GM21390 (cell line): Measurements from ENCODE around the gene EARS2.
A peak's percentile ranks its signal among the peaks of the same experiment; 100 is the strongest.

Source experiments
- ATAC-seq: cut with Tn5 transposase; IDR thresholded peaks from one replicate; pipeline ENCODE4 v1.9.1; 2021; ENCODE audit not compliant: unreplicated experiment

EARS2 gene

DNA sequence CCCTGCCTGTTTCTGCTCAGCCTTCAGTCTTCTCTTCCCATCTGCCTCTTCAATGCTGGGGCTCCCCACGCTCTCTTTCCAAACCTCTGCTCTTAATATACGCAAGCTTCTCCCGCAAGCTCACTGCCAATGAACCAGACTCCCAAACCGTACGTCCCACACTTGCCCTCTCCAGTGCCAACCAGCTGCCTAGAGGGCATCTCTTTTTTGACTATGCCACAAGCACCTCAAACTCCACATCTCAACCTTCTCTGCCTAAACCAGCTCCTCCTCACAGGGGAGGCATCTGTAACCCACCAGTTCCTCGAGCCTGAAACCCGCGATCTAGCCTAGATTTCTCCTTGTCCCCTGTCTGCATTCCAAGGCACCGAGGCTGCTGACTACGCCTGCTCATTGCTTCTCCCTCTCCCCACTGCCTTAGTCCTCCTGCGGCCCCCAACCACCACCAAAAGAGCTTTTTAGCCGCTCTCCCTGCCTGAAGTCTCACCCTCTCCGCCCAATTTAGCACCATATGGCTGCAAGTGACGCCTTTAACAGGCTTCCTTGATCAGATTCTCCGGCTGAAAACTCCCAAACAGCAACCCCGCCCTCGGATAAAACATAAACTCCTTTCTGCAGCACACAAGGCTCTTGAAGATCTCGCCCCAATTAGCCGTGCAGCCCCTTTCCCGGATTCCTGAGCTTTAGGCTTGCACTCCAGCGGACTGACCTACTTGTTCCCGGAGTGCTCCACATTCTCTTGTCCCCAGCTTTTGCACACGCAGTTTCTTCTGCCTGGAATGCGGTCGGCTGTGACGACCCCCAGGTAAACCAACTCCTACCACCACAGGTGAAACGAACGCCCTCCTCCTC is 48.3 kb downstream of the EARS2 start:
- no peak for ATAC-seq

DNA sequence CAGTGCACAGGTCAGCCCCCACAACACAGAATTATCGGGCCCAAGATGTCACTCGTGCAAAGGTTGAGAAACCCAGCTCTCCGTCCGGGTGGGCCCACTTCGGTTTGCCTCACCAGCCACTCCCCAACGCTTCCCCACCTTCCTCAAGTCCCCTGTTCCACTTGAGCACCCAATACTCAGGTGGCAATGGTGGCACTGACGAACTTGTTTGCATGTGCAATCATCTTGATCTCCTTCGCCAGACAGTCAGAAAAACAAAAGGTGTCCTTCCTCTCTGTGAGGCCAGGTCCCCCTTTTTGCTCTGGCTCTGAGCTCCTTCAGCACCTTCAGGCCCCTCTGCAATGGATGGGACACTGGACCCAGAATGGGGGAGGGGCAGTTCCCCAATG is 50.5 kb downstream of the EARS2 start:
- no peak for ATAC-seq

DNA sequence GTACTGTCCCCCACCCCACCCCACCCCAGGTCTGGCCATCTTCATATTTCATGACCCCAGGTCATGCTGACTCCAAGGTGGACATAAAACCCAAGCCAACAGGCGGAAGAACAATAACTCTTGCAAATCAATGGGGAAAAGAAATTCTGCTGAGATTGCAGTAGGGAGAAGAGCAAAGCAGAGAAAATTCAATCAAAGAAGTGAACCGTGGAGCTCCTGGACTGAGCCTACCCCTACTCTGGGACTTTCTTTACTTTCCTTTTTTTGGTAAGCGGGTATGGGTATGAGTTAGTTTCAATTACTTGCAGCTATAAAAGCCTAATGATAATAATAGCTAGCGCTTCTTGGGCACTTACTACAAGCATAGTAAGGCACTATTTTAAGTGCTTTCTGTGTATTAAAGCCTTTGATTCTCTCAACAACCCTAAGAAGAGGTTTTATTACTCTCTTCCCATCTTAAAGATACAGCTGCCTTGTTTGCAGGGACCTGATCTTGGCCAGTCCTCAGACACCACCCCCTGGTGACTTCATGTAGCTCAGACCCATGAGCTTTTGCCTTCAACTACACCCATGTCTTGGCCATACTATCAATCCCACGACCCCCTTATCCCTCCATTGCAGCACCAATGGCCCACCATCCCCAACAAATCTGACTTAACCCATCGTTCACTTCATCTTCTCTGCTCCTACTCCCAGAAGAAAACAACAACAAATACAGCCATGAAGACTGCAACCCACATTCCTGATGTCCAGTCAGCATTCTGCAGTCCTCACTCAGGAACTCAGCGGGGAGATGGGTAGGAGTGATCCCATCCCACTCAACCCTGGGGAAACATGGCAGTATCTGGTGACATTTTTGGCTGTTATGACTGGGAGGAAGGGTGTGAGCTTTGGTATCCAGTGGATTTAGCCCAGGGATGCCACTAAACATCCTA is 51.2 kb downstream of the EARS2 start:
- ATAC-seq = no peak

DNA sequence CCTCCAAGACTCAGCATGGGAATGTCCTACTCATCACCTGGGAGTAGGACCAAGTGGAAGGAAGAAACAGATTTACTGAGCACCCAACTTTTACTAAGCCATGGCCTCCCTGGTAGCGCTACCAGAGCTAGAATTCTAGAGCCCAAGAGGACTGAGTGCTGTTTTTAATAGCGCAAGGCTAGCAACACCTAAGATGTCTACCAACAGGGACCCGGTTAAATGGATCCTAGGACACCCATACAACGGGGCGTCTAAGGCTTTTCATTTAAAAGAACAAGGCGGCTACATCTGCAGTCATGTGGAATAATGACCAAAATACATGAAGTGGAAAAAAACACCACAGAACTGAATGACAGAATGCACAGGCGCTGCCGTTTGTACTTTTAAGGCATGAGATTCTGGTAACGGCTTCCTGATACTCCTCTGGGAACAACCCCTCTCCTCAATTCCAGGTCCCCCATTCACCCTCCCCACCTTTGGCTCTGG is 51.9 kb downstream of the EARS2 start:
- no peak for ATAC-seq

DNA sequence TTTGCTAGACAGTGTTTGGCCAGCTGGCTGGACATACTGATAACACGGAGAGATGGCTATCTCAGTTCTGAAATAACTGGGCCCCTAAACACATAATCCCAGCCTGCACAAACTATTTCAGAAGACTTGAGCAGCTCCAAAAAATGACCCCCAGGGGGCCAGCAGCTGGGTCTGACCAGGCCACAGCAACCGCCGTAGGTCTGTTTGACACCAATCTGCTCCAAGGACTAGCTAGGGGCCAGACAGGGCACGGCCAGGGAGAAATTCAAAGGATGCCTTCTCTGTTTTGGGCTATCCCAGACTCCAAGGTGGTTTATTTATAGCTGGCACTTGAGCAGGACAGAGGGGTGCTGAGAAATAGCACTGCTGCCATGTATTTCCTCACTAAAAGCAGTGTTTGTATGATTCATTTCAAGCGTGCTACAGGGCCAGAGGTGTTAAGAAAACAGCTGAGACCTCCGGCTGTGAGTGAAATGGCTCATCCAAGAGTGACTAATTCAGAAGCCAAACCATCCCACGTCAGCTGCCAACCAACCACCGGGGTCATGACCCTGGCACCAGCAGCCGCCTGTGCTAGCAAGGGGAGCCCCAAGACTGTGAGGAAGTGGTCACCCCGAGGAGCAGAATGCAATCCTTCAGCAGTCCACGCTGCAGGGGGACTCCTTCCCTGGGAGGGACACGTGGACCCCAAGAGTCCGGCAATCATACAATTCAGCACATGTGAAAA is 52.5 kb downstream of the EARS2 start:
- ATAC-seq = peak; percentile 51

DNA sequence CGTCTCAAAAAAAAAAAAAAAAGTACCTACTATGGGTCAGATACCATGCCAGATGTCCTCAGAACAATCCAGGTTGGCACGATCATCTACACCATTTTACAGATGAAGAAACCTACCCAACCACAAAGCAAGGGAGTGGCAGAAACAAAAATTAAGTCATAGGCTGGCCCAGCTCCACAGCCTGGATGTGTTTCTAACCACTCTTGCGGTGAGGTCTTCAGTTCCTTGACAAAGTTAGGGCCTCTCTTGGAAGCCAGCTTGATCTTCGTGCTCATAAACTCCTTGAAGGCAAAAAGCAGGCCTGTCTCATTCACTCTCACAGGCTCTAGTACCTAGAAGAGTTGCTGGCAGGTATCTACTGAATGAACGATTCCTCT is 53.1 kb downstream of the EARS2 start:
- no peak for ATAC-seq

DNA sequence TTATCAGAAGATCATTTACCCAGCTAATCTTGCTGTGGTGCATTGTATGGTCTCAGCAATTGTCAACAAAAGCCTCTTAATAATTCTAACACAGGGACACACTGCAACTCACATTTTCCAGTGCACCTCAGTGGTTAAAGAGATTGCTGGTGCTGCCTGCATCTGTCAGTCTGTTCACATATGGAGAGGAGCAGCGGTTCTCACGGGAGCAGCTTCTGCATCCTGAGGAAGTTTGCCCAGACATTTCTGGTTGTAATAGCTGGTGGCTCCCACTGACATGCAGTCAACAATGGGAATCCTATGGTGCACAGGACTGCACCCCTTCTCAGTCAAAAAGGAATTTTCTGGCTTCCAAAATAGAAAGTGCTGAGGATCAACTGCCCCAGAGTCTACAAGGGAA is 54.7 kb downstream of the EARS2 start:
- ATAC-seq = no peak

DNA sequence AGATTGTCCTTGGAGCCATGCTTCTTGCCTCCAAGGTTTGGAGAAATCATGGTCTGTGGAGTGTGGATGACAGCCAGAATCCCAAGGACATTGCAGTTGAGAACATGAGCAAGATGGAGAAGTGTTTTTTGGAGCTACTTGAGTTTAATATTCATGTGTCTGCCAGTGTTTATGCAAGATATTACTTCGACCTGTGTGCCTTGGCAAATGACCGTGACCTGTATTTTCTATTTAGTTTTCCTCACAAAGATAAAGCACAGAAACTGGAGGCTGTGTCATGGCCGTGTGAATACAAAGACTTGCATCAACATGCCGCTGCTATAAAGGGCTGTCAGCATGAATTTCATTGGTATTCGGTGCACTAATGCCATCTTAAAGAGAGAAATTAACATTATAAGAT is 55.9 kb downstream of the EARS2 start:
- ATAC-seq = no peak

DNA sequence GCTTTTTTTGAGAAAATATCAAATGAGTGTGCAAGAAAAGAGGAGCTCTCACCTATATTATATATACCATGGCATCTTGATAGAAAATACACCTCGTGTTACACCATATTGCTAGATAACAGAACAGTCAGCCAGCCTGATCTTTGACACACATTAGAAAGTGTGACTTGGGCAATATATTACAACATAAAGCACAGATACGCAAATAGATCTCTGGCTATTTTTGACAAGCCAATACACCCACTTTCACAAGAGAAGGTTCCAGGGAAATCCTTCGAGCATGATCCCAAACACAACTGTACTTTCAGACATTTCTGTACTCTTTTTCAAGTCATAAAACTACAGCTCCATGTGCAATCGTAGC is 56.3 kb downstream of the EARS2 start:
- ATAC-seq = no peak

DNA sequence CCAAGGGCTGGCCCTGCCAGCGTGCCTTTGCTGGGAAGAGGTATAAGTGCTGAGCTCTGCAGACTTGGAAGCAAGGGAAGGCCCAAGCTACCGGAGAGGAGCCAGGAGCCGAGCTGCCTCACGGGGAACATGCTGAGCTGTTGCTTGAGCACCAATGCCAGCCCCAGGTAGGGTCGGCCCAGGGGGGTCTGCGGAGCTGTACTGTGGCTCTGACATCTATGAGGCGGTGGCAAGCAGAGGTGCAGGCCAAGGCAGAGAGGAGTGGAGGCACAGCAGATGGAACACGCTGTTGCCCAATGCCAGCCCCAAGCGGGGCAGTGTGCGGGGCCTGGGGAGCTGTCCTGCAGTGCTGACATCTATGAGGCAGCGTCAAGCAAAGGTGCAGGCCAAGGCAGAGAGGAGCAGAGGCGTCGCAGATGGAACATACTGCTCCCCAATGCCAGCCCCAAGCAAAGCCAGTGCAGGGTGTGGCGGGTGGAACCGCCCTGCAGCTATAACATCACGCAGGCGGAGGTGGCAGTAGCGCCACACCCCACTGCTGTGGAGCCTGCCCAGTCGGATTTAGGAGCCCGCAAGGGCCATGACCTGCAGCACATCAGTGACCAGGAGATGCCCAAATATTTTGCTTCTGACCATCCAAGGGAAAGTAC is 56.8 kb downstream of the EARS2 start:
- no peak for ATAC-seq

DNA sequence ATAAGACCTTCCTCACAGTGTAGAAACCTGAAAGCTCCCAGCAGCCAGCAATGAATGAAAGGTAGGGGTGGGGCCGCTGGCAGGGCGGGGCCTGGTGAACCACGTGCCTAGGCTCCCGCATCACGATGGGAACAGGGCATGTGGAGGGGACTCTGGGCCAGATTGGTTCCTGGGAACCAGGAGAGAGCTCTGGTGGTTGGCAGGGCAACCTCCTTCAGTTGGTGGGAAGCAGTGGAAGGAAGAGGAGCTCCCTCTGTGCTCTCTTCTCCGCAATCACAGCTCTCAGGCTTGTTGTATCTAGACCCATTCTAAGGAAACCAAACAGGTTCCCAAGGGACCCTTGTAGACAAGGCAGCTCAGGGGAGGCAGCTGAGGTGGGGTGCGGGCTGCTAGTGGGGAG is 57.3 kb downstream of the EARS2 start:
- no peak for ATAC-seq

DNA sequence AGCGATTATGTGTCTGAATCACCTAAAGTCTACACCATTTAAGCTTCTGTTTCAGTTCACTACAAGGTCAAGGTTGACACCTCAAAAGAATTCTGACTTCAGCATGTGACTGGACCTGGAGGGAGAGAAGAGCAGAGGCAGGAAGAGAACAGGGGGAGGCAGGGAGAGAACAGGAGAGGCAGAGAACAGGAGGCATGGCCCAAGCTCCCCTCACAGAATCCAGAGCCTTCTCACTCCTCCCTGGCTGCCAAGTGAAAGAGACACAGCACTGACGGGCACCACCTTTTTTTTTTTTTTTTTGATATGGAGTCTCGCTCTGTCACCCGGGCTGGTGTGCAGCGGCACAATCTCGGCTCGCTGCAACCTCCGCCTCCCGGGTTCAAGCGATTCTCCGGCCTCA is 58.3 kb downstream of the EARS2 start:
- no peak for ATAC-seq

DNA sequence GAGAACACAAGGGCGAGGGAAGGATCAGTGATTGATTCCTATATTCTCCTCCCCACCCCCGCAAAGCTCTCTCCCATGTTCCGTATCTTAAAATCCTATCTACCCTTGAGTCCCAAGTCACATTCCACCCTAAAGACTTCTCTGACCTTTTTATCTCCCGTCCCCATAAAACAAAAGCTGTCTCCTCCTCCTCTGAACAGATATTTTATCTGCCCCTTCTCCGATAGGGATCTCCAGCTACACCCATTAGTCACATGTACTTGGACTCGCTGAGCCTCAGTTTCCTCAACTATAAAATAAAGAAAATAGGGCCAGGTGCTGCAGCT is 59.6 kb downstream of the EARS2 start:
- ATAC-seq = no peak

DNA sequence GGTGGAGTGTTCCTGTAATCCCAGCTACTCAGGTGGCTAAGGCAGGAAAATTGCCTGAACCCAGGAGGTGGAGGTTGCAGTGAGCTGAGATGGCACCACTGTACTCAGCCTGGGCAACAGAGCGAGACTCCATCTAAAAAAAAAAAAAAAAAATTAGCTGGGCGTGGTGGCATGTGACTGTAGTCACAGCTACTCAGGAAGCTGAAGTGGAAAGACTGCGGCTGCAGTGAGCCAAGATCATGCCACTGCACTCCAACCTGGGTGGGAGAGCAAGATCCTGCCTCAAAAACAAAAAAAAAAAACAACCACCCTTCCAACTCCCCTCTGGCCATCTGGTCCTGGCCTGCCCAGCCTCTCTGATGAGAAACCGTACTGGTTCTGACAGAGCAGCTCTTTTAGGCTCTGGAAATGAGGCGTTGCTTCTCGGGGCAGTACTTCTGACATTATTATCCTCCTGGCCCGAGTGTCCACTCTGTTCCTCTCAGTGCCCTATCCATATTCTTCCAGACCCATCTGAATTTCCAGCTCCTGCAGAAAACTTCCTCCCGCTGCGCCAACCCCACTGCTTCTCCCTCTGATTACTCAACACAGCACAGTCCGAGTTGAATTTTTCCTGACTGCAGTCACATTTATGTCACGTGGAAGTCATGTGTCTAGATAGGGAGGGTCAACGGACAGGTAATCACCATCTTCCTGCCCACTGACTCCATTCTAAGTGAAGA is 60.2 kb downstream of the EARS2 start:
- no peak for ATAC-seq

DNA sequence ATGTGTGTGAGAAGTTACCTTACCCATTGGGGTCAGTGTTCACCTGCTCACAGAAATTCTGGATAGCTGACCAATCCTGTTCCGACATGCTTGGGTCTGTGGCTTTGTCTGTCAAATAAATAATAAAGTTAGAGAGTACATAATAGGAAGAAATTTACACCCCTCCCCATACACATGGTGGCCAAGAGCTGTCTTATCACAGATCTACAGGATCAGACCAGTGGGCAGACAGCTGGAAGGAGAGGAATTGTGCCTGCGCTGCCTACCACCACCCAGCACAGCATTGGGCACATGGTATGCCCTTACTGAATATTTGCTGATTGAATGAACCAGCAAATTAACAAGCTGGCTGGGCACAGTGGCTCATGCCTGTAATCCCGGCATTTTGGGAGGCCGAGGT is 61.5 kb downstream of the EARS2 start:
- no peak for ATAC-seq

DNA sequence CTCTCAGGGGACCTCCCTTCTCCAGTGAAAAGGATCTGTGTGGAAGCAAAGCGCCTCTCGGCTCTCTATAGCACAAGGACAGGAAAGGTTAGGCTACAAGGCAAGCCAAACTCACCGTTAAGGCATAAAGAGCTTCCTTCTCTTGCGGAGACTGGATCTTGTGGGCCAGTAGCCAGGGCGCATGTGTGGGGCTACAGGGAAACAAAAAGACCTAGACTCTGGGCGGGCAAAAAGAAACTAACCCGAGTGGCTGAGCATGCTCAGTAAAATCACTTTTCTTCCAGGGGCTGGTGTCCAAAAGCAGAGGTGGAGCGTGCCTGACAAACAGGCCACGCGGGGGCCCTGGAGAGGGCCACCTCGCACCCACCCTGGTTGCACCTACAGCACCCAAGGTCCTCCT is 63.0 kb downstream of the EARS2 start:
- no peak for ATAC-seq

DNA sequence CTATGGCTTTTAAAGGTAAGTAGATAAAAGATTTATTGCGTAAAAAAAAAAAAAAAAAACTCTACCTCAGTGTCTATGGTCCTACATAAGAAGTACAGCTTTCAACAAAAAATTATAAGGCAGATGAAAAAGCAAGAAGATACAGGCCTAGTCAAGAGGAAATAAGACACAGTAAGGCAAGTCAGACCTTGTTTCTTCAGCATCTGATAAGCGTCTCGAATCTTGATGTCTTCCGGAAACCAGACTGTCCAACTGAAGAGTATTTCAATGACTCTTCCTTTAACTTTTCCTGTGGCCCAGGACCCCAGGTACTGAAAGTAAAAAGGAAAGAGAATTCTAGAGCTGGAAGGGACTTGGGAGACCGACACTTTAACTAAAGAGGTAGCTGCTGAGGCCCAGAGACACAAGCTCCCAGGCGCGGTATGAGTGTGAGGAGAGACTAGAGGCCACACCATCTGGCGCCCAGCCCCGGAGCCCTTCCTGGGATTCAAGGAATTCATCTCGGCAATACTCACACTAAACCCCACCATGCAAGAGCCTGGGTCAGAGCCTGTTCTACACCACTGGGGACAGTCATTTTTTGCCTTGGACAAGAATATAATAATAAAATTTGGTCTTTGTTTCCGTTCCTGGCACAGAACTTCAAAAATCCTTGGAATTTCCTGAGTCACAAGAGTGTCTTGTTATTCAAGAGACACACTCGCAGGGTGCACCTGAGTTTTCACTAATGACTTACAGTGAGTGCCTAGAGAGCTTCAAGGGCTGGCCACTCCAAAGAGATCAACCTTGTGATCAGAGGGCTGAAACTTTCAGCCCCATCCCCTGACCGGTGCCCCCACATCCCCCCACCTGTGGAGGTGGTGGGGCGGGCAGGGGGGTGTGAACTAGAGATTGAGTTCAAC is 65.4 kb downstream of the EARS2 start:
- ATAC-seq = no peak

DNA sequence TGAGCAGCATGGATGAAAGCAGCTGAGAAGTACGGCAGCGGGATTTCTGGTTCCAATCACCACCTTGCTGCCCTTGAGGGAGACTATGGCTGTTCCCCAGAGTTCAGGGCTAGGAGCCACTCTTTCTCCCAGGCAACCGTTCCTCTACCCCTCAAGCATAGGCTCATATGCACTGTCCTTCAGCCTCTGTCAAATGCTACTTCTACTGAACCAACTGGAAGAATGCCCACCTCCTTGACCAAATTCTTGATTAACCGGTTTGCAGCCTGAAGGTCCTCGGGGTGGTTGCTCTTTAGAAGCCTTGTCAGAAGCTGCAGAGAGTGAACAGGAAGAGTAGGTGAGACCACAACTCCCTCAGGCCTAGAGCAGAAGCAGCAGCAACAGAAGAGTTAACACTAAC is 70.7 kb downstream of the EARS2 start:
- ATAC-seq = no peak

DNA sequence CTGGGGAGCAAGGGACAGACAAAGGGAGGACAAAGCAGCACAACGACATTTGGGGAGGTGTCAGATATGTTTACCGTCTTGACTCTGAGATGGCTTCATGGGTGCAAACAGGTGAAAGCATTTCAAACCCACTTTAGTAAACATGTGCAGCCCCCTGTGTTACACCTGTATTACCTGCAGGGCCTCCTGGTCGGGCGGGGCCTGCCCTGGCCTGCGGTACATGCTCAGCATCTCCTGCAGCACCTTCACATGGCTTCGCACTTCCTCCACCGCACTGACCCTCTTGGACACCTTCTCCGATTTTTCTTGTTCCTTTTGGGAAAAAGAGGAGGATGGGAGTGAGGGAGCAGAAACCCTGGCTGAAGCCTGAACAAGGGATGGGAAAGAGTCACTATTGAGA is 71.3 kb downstream of the EARS2 start:
- no peak for ATAC-seq

DNA sequence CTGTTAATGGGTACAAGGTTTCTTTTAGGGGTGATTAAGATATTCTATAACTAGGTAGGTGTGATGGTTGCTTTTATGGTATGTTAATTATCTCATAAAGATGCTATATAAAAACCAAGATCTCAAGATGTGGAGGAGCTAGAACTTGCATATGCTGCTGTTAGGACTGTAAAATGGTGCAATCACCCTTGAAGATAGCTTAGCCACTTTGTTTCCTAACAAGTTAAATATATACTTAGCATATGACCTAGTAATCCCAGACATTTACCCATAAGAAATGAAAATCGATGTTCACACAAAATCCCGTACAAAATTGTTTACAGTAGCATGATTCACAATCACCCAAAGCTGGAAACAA is 71.9 kb downstream of the EARS2 start:
- ATAC-seq = no peak
